ENCODE measurements around the gene CREB3L1. TPM values are rescaled to one million over a fixed set of nuclear protein-coding genes. Genes with fewer than 3 reads are reported as not detected.

CREB3L1 gene
- total RNA-seq, 1 donor from 2014 or later, result 0.43 TPM

DNA sequence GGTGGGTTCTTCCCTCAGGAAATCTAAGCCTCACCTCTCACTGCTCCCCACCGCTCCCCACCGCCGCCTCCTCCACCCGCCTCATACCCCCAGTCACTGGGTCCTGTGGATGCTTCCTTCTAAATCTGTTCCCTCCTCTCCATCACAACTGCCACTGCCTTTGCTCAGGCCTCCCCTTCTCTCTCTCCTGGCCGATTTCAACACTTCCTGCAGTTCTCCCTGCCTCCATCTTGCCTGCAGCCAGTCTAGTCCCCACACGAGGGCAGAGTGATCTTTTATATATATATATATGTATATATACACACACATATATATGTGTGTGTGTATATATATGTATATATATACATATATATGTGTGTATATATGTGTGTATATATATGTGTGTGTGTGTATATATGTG, 27.8 kb downstream of the CREB3L1 start:
- no peaks in the 10 kb centered on the region for H3K36me3 ChIP-seq
- Mint-ChIP-seq H3K27me3 (ENCODE audit: insufficient read depth, low read depth) (peaks cover 4% of the 10 kb centered on the region), H3K27ac (peak overlapping the region; percentile 92), H3K9me3 (no peaks in the 10 kb centered on the region), H3K4me1 (peaks cover 19% of the 10 kb centered on the region), H3K36me3 (no peaks in the 10 kb centered on the region), H3K4me3 (no peak overlapping the region)
- no peak overlapping the region for H3K27ac ChIP-seq
- no peak overlapping the region for H3K9ac ChIP-seq
- TF ChIP-seq, protein P1, sequence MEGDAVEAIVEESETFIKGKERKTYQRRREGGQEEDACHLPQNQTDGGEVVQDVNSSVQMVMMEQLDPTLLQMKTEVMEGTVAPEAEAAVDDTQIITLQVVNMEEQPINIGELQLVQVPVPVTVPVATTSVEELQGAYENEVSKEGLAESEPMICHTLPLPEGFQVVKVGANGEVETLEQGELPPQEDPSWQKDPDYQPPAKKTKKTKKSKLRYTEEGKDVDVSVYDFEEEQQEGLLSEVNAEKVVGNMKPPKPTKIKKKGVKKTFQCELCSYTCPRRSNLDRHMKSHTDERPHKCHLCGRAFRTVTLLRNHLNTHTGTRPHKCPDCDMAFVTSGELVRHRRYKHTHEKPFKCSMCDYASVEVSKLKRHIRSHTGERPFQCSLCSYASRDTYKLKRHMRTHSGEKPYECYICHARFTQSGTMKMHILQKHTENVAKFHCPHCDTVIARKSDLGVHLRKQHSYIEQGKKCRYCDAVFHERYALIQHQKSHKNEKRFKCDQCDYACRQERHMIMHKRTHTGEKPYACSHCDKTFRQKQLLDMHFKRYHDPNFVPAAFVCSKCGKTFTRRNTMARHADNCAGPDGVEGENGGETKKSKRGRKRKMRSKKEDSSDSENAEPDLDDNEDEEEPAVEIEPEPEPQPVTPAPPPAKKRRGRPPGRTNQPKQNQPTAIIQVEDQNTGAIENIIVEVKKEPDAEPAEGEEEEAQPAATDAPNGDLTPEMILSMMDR (IDR thresholded peaks at IDR 0.05), result no peak
- TF ChIP-seq EZH2 (IDR thresholded peaks at IDR 0.05) (no peak), EZH2phosphoT487 (IDR thresholded peaks at IDR 0.05) (no peak)
- no peak for DNase-seq (ENCODE audit: low spot score)
- no peaks in the 10 kb centered on the region for H3K9me3 ChIP-seq (ENCODE audit: low read depth)
- no peak overlapping the region for H2AFZ ChIP-seq (replicated peaks)
- H3K4me3 ChIP-seq, result no peak overlapping the region
- H3K4me2 ChIP-seq, result no peak overlapping the region
- H3K27me3 ChIP-seq, result no peaks in the 10 kb centered on the region
- H3K4me1 ChIP-seq, result peaks cover 11% of the 10 kb centered on the region
- H3F3A ChIP-seq (ENCODE audit: low read depth), result peaks cover 2% of the 10 kb centered on the region
- no peaks in the 10 kb centered on the region for H4K20me1 ChIP-seq (ENCODE audit: low read depth)
- H3K79me2 ChIP-seq (ENCODE audit: low read depth), result no peaks in the 10 kb centered on the region

- no peak overlapping the region for H3K4me2 ChIP-seq
- H3K27me3 ChIP-seq, result no peaks in the 10 kb centered on the region
- Mint-ChIP-seq H3K9me3 (no peaks in the 10 kb centered on the region), H3K27me3 (ENCODE audit: insufficient read depth, low read depth) (peaks cover 4% of the 10 kb centered on the region), H3K27ac (peak overlapping the region; percentile 61), H3K4me1 (peaks cover 19% of the 10 kb centered on the region), H3K36me3 (no peaks in the 10 kb centered on the region), H3K4me3 (no peak overlapping the region)
- peaks cover 11% of the 10 kb centered on the region for H3K4me1 ChIP-seq
- H3F3A ChIP-seq (ENCODE audit: low read depth), result peaks cover 2% of the 10 kb centered on the region
- no peaks in the 10 kb centered on the region for H3K36me3 ChIP-seq
- H4K20me1 ChIP-seq (ENCODE audit: low read depth), result no peaks in the 10 kb centered on the region
- H3K9me3 ChIP-seq (ENCODE audit: low read depth), result no peaks in the 10 kb centered on the region
- H3K79me2 ChIP-seq (ENCODE audit: low read depth), result no peaks in the 10 kb centered on the region
- no peak overlapping the region for H2AFZ ChIP-seq (replicated peaks)
- H3K4me3 ChIP-seq, result no peak overlapping the region
- no peak overlapping the region for H3K27ac ChIP-seq
- TF ChIP-seq EZH2phosphoT487 (IDR thresholded peaks at IDR 0.05) (no peak), EZH2 (IDR thresholded peaks at IDR 0.05) (no peak)
- TF ChIP-seq, protein P1 (IDR thresholded peaks at IDR 0.05), result no peak
- H3K9ac ChIP-seq, result no peak overlapping the region
- DNase-seq (ENCODE audit: low spot score), result no peak
Measured at GRCh38 chr11:46306296-46306853, 28.9 kb downstream of the CREB3L1 start.

GRCh38 chr11:46307369-46307768, 29.9 kb downstream of the CREB3L1 start:
- no peak overlapping the region for H3K4me3 Mint-ChIP-seq
- Histone ChIP-seq H3K4me1 (peaks cover 11% of the 10 kb centered on the region), H3K4me3 (no peak overlapping the region), H2AFZ (replicated peaks) (no peak overlapping the region), H3K4me2 (no peak overlapping the region), H3K9ac (no peak overlapping the region), H3K36me3 (no peaks in the 10 kb centered on the region), H4K20me1 (ENCODE audit: low read depth) (no peaks in the 10 kb centered on the region), H3K27me3 (no peaks in the 10 kb centered on the region), H3F3A (ENCODE audit: low read depth) (peaks cover 2% of the 10 kb centered on the region), H3K79me2 (ENCODE audit: low read depth) (no peaks in the 10 kb centered on the region), H3K9me3 (ENCODE audit: low read depth) (no peaks in the 10 kb centered on the region), H3K27ac (no peak overlapping the region)
- H3K27me3 Mint-ChIP-seq (ENCODE audit: insufficient read depth, low read depth), result peaks cover 4% of the 10 kb centered on the region
- H3K36me3 Mint-ChIP-seq, result no peaks in the 10 kb centered on the region
- peaks cover 19% of the 10 kb centered on the region for H3K4me1 Mint-ChIP-seq
- DNase-seq (ENCODE audit: low spot score), result no peak
- no peaks in the 10 kb centered on the region for H3K9me3 Mint-ChIP-seq
- peak overlapping the region; percentile 28 for H3K27ac Mint-ChIP-seq
- TF ChIP-seq EZH2phosphoT487 (IDR thresholded peaks at IDR 0.05) (no peak), EZH2 (IDR thresholded peaks at IDR 0.05) (no peak)
- TF ChIP-seq, protein P1 (IDR thresholded peaks at IDR 0.05), result no peak
